GM23248 (cell line): ENCODE data around the gene DDN. TPM values are rescaled to one million over a fixed set of nuclear protein-coding genes. Genes with fewer than 3 reads are reported as not detected.
A peak's percentile ranks its signal among the peaks of the same experiment; 100 is the strongest.

Experiments
- DNase-seq: peaks from one replicate; pipeline ENCODE4 v3.0.0-alpha.2; 2015
- H2AFZ ChIP-seq: fragments of 200-600 bp; sonication (generic); 2 replicates; pipeline ENCODE4 v1.6.1; 2016; ENCODE audit warnings: antibody characterized with exemption
- H3F3A ChIP-seq: fragments of 200-600 bp; sonication (generic); 2 replicates; pipeline ENCODE4 v1.6.1; 2016; ENCODE audit warnings: mild to moderate bottlenecking, antibody characterized with exemption, mixed run types; ENCODE audit not compliant: insufficient read depth
- H3K27ac ChIP-seq: fragments of 200-600 bp; sonication (generic); 2 replicates; pipeline ENCODE4 v1.5.1; 2016; ENCODE audit warnings: mild to moderate bottlenecking
- H3K27me3 ChIP-seq: fragments of 200-600 bp; sonication (generic); replicated peaks from 2 replicates; pipeline ENCODE4 v1.6.1; 2016; ENCODE audit warnings: mild to moderate bottlenecking; ENCODE audit not compliant: insufficient read depth
- H3K36me3 ChIP-seq: fragments of 200-600 bp; sonication (generic); 2 replicates; pipeline ENCODE4 v1.6.1; 2016; ENCODE audit warnings: low read depth, mild to moderate bottlenecking
- H3K4me1 ChIP-seq: fragments of 200-600 bp; sonication (generic); 2 replicates; pipeline ENCODE4 v1.6.1; 2016; ENCODE audit warnings: mild to moderate bottlenecking; ENCODE audit not compliant: insufficient read depth
- H3K4me2 ChIP-seq: fragments of 200-600 bp; sonication (generic); one replicate; pipeline ENCODE4 v1.6.1; 2016; ENCODE audit warnings: mild to moderate bottlenecking; ENCODE audit not compliant: unreplicated experiment
- H3K4me3 ChIP-seq: fragments of 200-600 bp; sonication (generic); 2 replicates; pipeline ENCODE4 v1.5.1; 2016; ENCODE audit warnings: mild to moderate bottlenecking
- H3K79me2 ChIP-seq: fragments of 200-600 bp; sonication (generic); 2 replicates; pipeline ENCODE4 v1.6.1; 2016; ENCODE audit warnings: mild to moderate bottlenecking; ENCODE audit not compliant: insufficient read depth
- H3K9ac ChIP-seq: fragments of 200-600 bp; sonication (generic); 2 replicates; pipeline ENCODE4 v1.6.1; 2016; ENCODE audit warnings: mild to moderate bottlenecking
- H3K9me2 ChIP-seq: fragments of 200-600 bp; sonication (generic); 2 replicates; pipeline ENCODE4 v1.6.1; 2016; ENCODE audit warnings: mixed run types, mild to moderate bottlenecking, moderate library complexity; ENCODE audit not compliant: insufficient read depth
- H3K9me3 ChIP-seq: fragments of 200-600 bp; sonication (generic); one replicate; pipeline ENCODE4 v1.6.1; 2017; ENCODE audit warnings: low read depth
- H4K20me1 ChIP-seq: fragments of 200-600 bp; sonication (generic); 2 replicates; pipeline ENCODE4 v1.6.0; 2016; ENCODE audit not compliant: insufficient read depth
- EZH2 ChIP-seq: fragments of 200-600 bp; sonication (generic); IDR thresholded peaks from 2 replicates; pipeline ENCODE4 v1.6.1; 2018; ENCODE audit warnings: antibody characterized with exemption, mild to moderate bottlenecking; ENCODE audit not compliant: insufficient read depth, poor library complexity, severe bottlenecking
- EZH2phosphoT487 ChIP-seq: fragments of 200-600 bp; sonication (generic); IDR thresholded peaks from 2 replicates; pipeline ENCODE4 v1.6.1; 2018; ENCODE audit warnings: antibody characterized with exemption, moderate library complexity, mild to moderate bottlenecking, low read depth; ENCODE audit not compliant: insufficient read depth
- WGBS, 2 experiments: methylation state at CpG; one replicate each; pipeline ENCODE4 v1.1.6; 2015 to 2017; ENCODE audit warnings: low lambda C conversion rate in 2 of 2, low coverage in 1 of 2; ENCODE audit errors: missing lambda C conversion rate in 2 of 2; 5-methylcytosine and 5-hydroxymethylcytosine counted together
- in situ Hi-C: fragments of 300-500 bp; cut with MboI; formaldehyde crosslinking; loops from 2 replicates; pipeline ENCODE4 v1.15.0; 2020
- polyA plus RNA-seq: library from polyadenylated mRNA; unstranded; fragments of >200 nt; fragmentation: Nextera tagmentation; extraction: Ambion mirVana; gene quantifications from 2 replicates; pipeline ENCODE4 v1.2.1, GENCODE V29; 2016
- total RNA-seq: library from RNA; depleted of rRNA; stranded (reverse); fragments of >200 nt; shearing (Covaris generic); gene quantifications from 2 replicates; pipeline ENCODE4 v1.2.3, GENCODE V29; 2014

Gene DDN
- total and polyA plus RNA-seq, 2 experiments from 2014 or later, result not detected

DNA sequence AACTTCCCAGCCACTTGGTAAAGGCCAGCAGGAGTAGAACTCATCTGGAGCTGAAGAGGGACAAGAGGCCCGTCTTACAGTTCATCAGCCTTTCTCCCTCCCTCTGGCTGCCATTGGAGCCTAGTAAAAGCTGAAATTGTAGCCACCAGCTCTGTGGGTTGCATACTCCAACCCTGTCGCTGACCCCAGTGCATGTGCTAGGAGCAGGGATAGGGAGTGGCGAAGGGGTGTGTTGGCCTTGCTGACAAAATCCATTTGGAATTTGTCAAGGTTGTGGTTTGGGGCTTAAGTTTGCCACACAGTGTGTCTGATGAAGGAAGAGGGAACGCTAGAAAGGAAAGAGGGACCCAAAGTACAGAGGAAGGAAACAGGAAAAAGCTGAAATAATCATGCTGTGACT, 37.8 kb downstream of the DDN start:
- WGBS, 2 experiments, result 34 to 42% methylated on average over 4 of the region's 4 CpGs
- H3K4me1 ChIP-seq, result peaks cover 8% of the 10 kb centered on the region; the same call in 1 of the 2 replicates
- TF ChIP-seq EZH2phosphoT487 (no peak), EZH2 (no peak)
- no peak overlapping the region for H3K4me3 ChIP-seq
- peak; percentile 12 for DNase-seq
- peaks cover 10% of the 10 kb centered on the region for H3K79me2 ChIP-seq
- H3K27ac ChIP-seq, result no peak overlapping the region
- H3K27me3 ChIP-seq, result no peaks in the 10 kb centered on the region; the same call in 1 of the 2 replicates
- H3K9me3 ChIP-seq, result no peaks in the 10 kb centered on the region
- in situ Hi-C loops, result no loop called here
- H4K20me1 ChIP-seq, result no peaks in the 10 kb centered on the region
- H3K36me3 ChIP-seq, result no peaks in the 10 kb centered on the region
- H3K9ac ChIP-seq, result no peak overlapping the region
- no peak overlapping the region for H3K4me2 ChIP-seq
- H2AFZ ChIP-seq, result no peak overlapping the region
- no peaks in the 10 kb centered on the region for H3K9me2 ChIP-seq
- H3F3A ChIP-seq, result peaks cover 10% of the 10 kb centered on the region; the same call in 1 of the 2 replicates

DNA sequence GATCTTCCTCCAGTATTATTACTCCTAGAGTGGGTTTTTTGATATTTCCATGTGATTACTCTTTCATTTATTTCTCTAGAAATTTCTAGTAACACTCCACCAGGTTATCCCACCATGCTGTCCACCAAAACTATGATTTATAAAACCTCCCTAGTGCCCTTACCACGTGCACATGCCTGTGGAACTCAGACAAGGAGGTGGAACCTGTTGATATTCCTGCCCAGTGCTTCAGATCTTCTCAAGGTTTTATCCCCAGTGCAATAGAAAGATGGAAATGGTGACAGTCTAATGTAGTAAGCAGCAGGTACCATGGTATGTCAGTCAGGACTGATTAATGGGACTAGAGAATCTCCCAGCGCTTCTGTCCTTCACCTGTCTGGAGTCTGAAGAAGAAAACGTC, 38.3 kb downstream of the DDN start:
- Histone ChIP-seq H3K4me1 (peaks cover 10% of the 10 kb centered on the region), H2AFZ (no peak overlapping the region), H4K20me1 (peaks cover 4% of the 10 kb centered on the region; the same call in 1 of the 2 replicates), H3K4me3 (no peak overlapping the region), H3K36me3 (no peaks in the 10 kb centered on the region), H3K9me3 (no peaks in the 10 kb centered on the region), H3K79me2 (peaks cover 15% of the 10 kb centered on the region), H3K27ac (no peak overlapping the region), H3K9ac (no peak overlapping the region), H3K4me2 (no peak overlapping the region), H3K27me3 (no peaks in the 10 kb centered on the region; the same call in 1 of the 2 replicates), H3K9me2 (no peaks in the 10 kb centered on the region), H3F3A (peaks cover 10% of the 10 kb centered on the region; the same call in 1 of the 2 replicates)
- 49 to 50% methylated on average over 3 of the region's 3 CpGs for WGBS, 2 experiments
- in situ Hi-C loops, result no loop called here
- no peak for TF ChIP-seq EZH2phosphoT487
- TF ChIP-seq EZH2, result no peak
- DNase-seq, result no peak

DNA sequence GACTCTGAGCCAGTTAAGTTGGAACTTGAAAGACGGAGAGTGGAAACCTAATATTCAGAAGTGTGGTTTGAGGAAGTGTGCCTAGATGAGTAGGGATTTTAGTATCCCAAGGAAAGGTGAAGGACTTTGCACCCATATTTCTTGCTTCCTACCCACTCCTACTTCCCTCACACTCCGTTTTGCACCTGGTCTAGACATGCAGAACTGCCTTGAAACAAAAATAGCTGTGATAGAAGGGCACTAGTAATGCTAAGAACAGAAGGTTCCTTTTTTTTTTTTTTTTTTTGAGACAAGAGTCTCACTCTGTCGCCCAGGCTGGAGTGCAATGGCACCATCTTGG, 41.2 kb downstream of the DDN start:
- peaks cover 43% of the 10 kb centered on the region for H3K79me2 ChIP-seq
- 22 to 30% methylated on average over 3 of the region's 3 CpGs for WGBS, 2 experiments
- peak overlapping the region; percentile 99 for H3K4me3 ChIP-seq
- no peak for DNase-seq
- H3K27me3 ChIP-seq, result no peaks in the 10 kb centered on the region
- H2AFZ ChIP-seq, result peak overlapping the region; percentile 87
- H4K20me1 ChIP-seq, result peaks cover 20% of the 10 kb centered on the region; the same call in 1 of the 2 replicates
- H3K9me3 ChIP-seq, result no peaks in the 10 kb centered on the region
- peak overlapping the region; percentile 85 for H3K27ac ChIP-seq
- in situ Hi-C loops, result no loop called here
- H3K9ac ChIP-seq, result peak overlapping the region; percentile 90
- H3K9me2 ChIP-seq, result no peaks in the 10 kb centered on the region
- peaks cover 18% of the 10 kb centered on the region for H3K4me1 ChIP-seq
- H3K4me2 ChIP-seq, result peak overlapping the region; percentile 99
- H3K36me3 ChIP-seq, result peaks cover 8% of the 10 kb centered on the region; the same call in 1 of the 2 replicates
- H3F3A ChIP-seq, result peaks cover 10% of the 10 kb centered on the region; the same call in 1 of the 2 replicates
- TF ChIP-seq EZH2phosphoT487 (no peak), EZH2 (no peak)

DNA sequence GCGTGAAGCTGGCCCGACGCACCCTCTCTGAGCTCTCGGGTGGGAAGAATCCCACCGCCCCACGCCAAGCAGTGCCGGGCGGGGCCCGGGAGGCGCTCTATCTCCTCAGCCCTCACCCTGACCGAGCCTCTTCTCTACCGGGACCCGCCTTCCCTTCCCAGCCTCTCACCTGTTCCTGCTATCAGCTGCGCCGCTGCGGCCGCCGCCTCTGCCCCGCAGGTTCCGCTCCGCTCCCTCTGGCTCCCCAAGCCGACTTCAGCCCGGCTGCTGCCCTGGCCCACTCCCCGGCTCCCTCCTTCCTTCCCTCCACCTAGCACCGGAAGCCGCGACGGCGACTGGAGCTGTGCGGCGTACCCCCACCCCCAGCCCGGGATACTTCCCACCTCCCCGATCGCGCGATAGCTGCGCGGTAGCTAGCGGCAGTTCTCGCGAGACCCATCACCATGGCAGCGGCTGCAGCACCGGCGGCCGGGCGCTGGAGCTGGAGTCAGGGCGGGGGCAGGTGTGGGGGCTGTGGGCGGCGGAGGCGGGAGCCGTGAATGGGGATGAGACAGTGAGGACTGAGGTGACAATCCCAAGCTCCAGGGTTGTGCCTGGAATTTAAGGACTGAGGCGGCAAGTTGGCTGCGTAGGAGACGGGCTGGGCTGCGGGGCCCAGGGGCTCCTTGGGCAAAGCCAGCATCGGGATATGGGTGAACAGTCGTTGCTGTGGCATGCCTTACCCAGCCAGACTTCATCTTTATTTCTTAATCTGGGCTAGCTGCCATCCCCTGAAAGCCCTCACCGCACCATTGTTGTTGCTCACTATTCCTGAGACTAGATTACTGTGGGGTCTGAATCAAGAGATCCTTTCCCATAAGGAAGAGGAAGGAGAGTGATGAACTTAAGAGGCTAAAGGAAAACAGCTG, 41.8 kb downstream of the DDN start, which contains the start of gene ARF3:
TSS of gene ARF3 (minus strand) at position 347 of the 908 bp plus-strand sequence. CDS start 16,392 bp downstream, outside the sequence.
- Histone ChIP-seq H3K27me3 (no peaks in the 10 kb centered on the region), H3K4me3 (peak within 1 kb of the TSS; percentile 99), H3K79me2 (peaks cover 49% of the 10 kb centered on the region), H3K4me1 (peaks cover 18% of the 10 kb centered on the region), H3K9me3 (no peaks in the 10 kb centered on the region), H3K27ac (peak within 1 kb of the TSS; percentile 85), H3K4me2 (peak within 1 kb of the TSS; percentile 99), H4K20me1 (peaks cover 20% of the 10 kb centered on the region; the same call in 1 of the 2 replicates), H3F3A (peaks cover 10% of the 10 kb centered on the region; the same call in 1 of the 2 replicates), H3K36me3 (peaks cover 8% of the 10 kb centered on the region; the same call in 1 of the 2 replicates), H3K9ac (peak within 1 kb of the TSS; percentile 90), H3K9me2 (no peaks in the 10 kb centered on the region), H2AFZ (peak within 1 kb of the TSS; percentile 87)
- WGBS, 2 experiments, result 0 to 1% methylated on average over 48 to 56 of the region's 58 CpGs
- in situ Hi-C loops, result no loop called here
- no peak for TF ChIP-seq EZH2phosphoT487
- TF ChIP-seq EZH2, result no peak
- DNase-seq, result peak; percentile 98
